ENCODE results near the gene OR2B3. TPM values are rescaled to one million over a fixed set of nuclear protein-coding genes. Genes with fewer than 3 reads are reported as not detected.

OR2B3 gene
- total RNA-seq, 1 donor from 2014 or later: not detected

- TF ChIP-seq CTCF (IDR thresholded peaks at IDR 0.05; ENCODE audit: unreplicated experiment): no peak
- H3K9me3 Mint-ChIP-seq (ENCODE audit: low read depth): no peaks in the 10 kb centered on the region
- peaks cover 9% of the 10 kb centered on the region for H3K4me1 Mint-ChIP-seq (ENCODE audit: low read depth)
- H3K36me3 Mint-ChIP-seq (ENCODE audit: insufficient read depth): no peaks in the 10 kb centered on the region
- H3K27me3 Mint-ChIP-seq: peaks cover 11% of the 10 kb centered on the region
- H3K27ac Mint-ChIP-seq: no peak overlapping the region
- no peak overlapping the region for H3K4me3 Mint-ChIP-seq (ENCODE audit: low read depth)
- no peak for DNase-seq (ENCODE audit: low spot score, unreplicated experiment)
Measured at GRCh38 chr6:29112135-29112534, 25.0 kb upstream of the OR2B3 start.

- TF ChIP-seq CTCF (IDR thresholded peaks at IDR 0.05; ENCODE audit: unreplicated experiment): no peak
- Mint-ChIP-seq H3K9me3 (ENCODE audit: low read depth) (no peaks in the 10 kb centered on the region), H3K4me1 (ENCODE audit: low read depth) (peaks cover 9% of the 10 kb centered on the region), H3K36me3 (ENCODE audit: insufficient read depth) (no peaks in the 10 kb centered on the region), H3K27me3 (peaks cover 15% of the 10 kb centered on the region), H3K27ac (no peak within 1 kb of the TSS), H3K4me3 (ENCODE audit: low read depth) (no peak within 1 kb of the TSS)
- DNase-seq (ENCODE audit: low spot score, unreplicated experiment): no peak
Measured at GRCh38 chr6:29107758-29108157, 20.6 kb upstream of the OR2B3 start, which contains the start of gene OR2J3. Gene OR2J3 (plus strand): TSS chr6:29108058. CDS start chr6:29111891, 3,833 bp downstream.

- no peak within 1 kb of the TSS for H3K4me3 Mint-ChIP-seq (ENCODE audit: low read depth)
- TF ChIP-seq CTCF (IDR thresholded peaks at IDR 0.05; ENCODE audit: unreplicated experiment): no peak
- no peaks in the 10 kb centered on the region for H3K4me1 Mint-ChIP-seq (ENCODE audit: low read depth)
- peaks cover 18% of the 10 kb centered on the region for H3K27me3 Mint-ChIP-seq
- no peaks in the 10 kb centered on the region for H3K9me3 Mint-ChIP-seq (ENCODE audit: low read depth)
- H3K36me3 Mint-ChIP-seq (ENCODE audit: insufficient read depth): no peaks in the 10 kb centered on the region
- DNase-seq (ENCODE audit: low spot score, unreplicated experiment): no peak
- H3K27ac Mint-ChIP-seq: no peak within 1 kb of the TSS
Measured at GRCh38 chr6:29099190-29099589, 12.1 kb upstream of the OR2B3 start, which contains the start of gene OR2J1. Gene OR2J1 (plus strand): TSS chr6:29099490. CDS start chr6:29100943, 1,453 bp downstream.

GRCh38 chr6:29097803-29098202, 10.7 kb upstream of the OR2B3 start:
- H3K27ac Mint-ChIP-seq: no peak overlapping the region
- no peaks in the 10 kb centered on the region for H3K9me3 Mint-ChIP-seq (ENCODE audit: low read depth)
- no peak overlapping the region for H3K4me3 Mint-ChIP-seq (ENCODE audit: low read depth)
- peaks cover 15% of the 10 kb centered on the region for H3K27me3 Mint-ChIP-seq
- no peaks in the 10 kb centered on the region for H3K36me3 Mint-ChIP-seq (ENCODE audit: insufficient read depth)
- TF ChIP-seq CTCF (IDR thresholded peaks at IDR 0.05; ENCODE audit: unreplicated experiment): no peak
- no peaks in the 10 kb centered on the region for H3K4me1 Mint-ChIP-seq (ENCODE audit: low read depth)
- no peak for DNase-seq (ENCODE audit: low spot score, unreplicated experiment)

- no peaks in the 10 kb centered on the region for H3K36me3 Mint-ChIP-seq (ENCODE audit: insufficient read depth)
- no peak overlapping the region for H3K4me3 Mint-ChIP-seq (ENCODE audit: low read depth)
- TF ChIP-seq CTCF (IDR thresholded peaks at IDR 0.05; ENCODE audit: unreplicated experiment): no peak
- H3K27ac Mint-ChIP-seq: no peak overlapping the region
- DNase-seq (ENCODE audit: low spot score, unreplicated experiment): no peak
- no peaks in the 10 kb centered on the region for H3K9me3 Mint-ChIP-seq (ENCODE audit: low read depth)
- H3K4me1 Mint-ChIP-seq (ENCODE audit: low read depth): no peaks in the 10 kb centered on the region
- H3K27me3 Mint-ChIP-seq: peaks cover 1% of the 10 kb centered on the region
Measured at GRCh38 chr6:29092957-29093356, 5.8 kb upstream of the OR2B3 start.
